NCI-H187 treated with DMSO at 0.1 percent for 48 hours (cell line): ENCODE measurements around the gene SPEM1.

ENCODE experiments used
- DNase-seq: peaks from one replicate; lab custom pipeline; 2025; lab: John Stamatoyannopoulos, UW

The SPEM1 gene, protein sequence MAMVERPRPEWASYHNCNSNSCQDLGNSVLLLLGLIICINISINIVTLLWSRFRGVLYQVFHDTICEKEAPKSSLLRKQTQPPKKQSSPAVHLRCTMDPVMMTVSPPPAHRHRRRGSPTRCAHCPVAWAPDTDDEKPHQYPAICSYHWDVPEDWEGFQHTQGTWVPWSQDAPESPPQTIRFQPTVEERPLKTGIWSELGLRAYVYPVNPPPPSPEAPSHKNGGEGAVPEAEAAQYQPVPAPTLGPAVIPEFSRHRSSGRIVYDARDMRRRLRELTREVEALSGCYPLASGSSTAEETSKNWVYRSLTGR

GRCh38 chr17:7419819-7420610 lies at the start of gene SPEM1:
TSS of gene SPEM1 (plus strand) at chr17:7420324. CDS start at chr17:7420385, 61 bp downstream.
- DNase-seq: no peak

DNA sequence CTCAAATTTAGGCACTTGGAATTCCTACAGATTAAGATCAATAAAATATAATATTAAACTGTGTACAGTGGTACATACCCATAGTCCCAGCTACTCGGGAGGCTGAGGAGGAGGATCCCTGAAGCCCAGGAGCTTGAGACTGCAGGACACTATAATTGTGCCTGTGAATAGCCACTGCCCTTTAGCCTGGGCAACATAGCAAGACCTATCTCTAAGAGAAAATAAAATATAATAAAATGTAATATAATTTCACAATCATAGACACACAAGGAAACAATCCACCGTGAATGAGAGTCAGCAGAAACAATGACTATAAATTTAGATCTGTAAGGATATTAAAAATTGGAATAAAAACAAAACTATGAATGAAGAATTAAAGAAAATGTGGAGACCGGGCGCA lies 49.3 kb upstream of the SPEM1 start:
- no peak for DNase-seq

GRCh38 chr17:7374353-7374752 lies 45.8 kb upstream of the SPEM1 start:
- DNase-seq: no peak

DNA sequence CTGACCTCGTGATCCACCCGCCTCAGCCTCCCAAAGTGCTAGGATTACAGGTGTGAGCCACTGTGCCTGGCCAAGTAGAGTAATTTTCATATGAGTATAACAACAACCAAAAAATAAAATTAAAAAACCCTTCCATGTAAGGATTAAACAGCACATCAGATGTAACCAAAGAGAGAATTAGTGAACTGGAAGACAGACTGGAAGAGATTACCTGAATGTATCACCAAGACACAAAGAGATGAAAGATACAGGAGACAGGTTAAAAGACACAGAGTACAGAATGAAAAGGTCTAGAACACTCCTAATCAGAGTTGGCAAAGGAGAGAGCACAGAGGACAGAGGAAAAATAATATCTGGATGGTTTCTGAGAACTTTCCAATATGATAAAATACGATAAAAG lies 41.0 kb upstream of the SPEM1 start:
- DNase-seq: no peak

- DNase-seq: no peak
These were observed 39.8 kb upstream of the SPEM1 start for GRCh38 chr17:7380321-7380720.

GRCh38 chr17:7380855-7381683 lies 39.1 kb upstream of the SPEM1 start, which contains the start of gene TNK1:
TSS of gene TNK1 (plus strand) at chr17:7381089. CDS start at chr17:7382927, 1,838 bp downstream.
- no peak for DNase-seq

- no peak for DNase-seq
These were observed 37.2 kb upstream of the SPEM1 start for GRCh38 chr17:7382901-7383300.

- DNase-seq: no peak
These were observed 36.8 kb upstream of the SPEM1 start for GRCh38 chr17:7383371-7383741.

GRCh38 chr17:7383742-7384488 lies 36.2 kb upstream of the SPEM1 start:
- DNase-seq: no peak

DNA sequence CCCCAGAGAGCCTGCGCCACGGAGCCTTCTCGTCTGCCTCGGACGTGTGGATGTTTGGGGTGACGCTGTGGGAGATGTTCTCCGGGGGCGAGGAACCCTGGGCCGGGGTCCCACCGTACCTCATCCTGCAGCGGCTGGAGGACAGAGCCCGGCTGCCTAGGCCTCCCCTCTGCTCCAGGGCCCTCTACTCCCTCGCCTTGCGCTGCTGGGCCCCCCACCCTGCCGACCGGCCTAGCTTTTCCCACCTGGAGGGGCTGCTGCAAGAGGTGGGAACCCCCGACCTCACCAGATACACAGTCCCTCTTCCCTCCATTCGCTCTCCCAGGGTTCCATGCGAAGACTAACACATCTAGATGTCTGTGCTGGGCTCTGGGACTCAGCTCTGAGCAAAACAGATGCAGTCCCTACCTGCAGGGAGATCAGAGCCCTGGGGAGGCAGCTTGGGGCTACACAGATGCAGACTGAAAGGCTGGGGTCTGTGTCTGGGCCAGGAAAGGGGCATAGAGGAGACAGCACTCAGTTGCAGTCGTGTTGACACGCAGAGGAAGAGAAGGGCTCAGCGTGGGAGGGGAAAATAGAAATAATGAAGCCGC lies 35.5 kb upstream of the SPEM1 start:
- no peak for DNase-seq

GRCh38 chr17:7388856-7389255 lies 31.3 kb upstream of the SPEM1 start:
- DNase-seq: no peak

DNA sequence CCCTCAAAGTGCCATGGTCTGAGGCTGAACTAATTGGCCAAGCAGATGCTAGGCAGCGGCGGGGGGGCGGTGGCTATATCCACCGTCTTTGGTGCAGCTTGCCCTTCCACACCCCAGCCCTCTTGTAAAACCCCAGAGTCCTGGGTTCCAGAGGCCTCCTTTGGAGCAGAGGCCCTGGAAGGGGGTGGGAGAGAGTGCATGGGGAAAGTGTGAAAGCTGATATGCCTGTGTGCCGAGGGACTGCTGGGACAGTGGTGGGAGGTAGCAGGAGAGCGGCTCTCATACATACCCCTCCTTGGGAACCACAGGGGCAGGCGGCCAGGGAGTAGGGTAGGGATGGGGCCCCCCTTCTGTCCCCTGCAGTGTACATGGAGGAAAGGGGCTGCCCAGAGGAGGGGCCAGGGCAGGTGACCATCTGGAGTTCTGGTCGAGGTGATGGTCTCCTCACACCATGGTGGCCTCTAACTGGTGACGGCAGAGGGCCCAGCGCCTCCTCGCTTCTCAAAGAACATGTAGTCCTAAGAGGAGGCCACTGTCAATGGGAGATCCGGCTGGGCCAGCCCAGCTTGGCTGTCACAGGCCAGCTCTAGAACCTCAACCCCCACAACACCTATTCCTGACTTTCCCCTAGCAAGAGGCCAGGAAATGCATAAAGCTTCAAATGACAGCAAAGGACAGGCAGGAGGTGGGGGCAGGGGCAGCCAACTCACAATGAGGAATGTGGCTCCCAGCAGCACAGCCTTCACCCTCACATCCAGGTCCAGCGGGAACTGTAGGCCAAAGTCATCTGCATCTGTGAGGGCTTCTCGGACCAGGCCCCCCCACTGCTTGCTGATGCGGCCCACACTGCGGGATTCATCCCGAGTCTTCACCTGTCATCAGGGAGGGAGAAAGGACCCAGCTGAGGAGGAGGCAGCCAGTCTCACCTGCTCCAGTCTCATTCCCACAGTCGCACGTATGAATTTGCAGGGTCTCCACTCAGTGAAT lies 29.9 kb upstream of the SPEM1 start:
- DNase-seq: no peak

GRCh38 chr17:7391307-7391706 lies 28.8 kb upstream of the SPEM1 start:
- DNase-seq: no peak

DNA sequence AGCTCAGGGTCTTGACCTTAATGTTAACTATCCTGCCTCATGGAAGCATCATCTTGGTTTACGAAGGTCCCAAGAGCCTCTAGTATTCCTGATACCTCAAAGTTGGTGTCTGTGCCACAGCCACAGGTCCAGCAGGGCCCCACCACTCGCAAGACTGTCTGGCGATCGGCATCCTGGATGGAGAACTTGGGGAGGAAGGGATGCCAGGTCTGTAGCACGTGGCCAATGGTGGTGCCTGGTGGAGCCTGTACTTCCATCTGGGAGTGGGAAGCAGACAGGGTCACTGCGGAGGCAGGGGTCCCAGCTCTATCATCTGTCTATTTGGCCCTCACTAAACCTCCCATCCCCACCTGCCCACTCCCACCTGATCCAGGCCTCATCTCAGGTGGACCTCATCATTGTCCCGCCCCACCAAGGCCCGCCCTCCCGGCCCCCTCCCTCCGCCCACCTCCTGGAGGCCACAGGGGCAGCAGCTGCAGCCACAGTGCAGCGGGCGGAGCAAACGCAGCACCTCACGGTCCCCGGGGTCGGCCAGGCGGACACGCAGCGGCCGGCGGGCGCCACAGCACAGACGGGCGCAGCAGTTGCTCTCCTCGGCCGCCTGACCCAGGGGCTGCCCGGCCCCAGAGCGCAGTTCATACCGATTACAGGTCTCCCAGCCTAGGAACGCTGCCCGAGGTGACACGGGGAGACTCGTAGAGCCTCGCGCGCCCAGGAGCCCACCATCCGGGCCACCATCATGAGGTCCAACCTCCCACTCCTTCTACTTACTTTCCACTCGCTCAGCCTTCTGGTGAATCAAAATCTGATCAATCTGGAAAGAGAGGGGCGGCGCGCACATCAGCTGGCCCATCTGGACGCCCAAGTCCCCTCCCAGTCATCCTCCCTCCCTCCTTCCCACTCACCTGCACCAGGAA lies 27.2 kb upstream of the SPEM1 start:
- no peak for DNase-seq

- DNase-seq: no peak
These were observed 26.3 kb upstream of the SPEM1 start for GRCh38 chr17:7393613-7394451.

DNA sequence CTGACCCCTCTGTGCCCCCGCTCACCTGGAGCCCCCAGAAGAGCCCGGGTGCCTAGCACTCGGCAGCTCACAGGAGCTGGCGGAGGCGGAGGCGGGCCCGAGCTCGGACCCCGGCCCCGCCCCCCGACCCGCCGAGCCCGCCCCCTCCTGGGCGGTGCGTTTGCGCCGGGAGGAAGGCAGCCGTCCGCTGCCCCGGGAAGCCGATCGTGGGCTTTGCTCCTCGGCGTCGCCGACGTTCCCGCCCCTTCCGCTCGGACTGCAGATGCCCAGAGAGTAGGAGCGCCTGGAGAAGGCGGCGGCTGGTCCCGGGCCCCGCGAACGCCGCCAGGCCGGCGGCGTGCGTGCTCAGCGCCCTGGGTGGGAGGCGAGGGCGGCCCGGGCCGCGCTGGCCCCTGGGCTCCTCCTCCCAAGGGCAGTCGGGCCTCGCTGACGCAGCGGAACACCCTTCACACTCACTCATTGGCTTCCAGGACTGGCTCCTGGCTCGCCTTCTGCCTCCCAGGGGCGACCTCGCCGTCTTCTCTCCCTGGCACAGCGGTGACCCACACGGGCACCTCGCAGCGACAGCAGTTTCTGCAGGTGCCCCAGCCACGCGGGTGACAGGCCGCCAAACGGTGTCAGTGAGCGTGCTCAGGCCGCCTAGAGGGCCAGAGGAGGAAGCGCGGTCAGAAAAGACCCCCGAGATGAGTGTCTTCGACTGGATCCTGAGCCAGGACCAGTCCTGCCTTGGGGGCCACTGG lies 25.5 kb upstream of the SPEM1 start, which contains the start of gene PLSCR3:
PLSCR3 (minus strand) TSS at position 74 of the 740 bp plus-strand sequence. CDS start 415 bp downstream, outside the sequence.
- DNase-seq: no peak

DNA sequence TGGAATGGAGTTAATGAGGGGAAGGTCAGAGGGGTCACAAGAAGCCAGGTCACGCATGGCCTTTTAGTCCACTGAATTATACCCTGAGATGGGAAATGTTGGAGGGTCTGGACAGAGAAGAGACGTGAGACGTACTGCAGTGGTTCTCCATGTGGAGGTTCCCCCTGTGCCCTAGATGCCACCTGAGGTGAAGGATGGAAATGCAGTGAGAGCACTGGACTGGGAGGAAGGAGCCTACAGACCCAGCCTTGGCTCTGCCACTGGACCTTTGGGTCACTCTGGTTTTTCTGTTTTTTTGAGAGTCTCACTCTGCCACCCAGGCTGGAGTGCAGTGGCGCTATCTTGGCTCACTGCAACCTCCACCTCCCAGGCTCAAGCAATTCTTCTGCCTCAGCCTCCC lies 24.0 kb upstream of the SPEM1 start:
- no peak for DNase-seq
